Liver (tissue), 9 donors: ENCODE results near the gene STKLD1. TPM values are rescaled to one million over a fixed set of nuclear protein-coding genes. Genes with fewer than 3 reads are reported as not detected.

ENCODE experiments used
- DNase-seq: peaks from one replicate; pipeline ENCODE4 v3.0.0-alpha.2; 2017; ENCODE audit warnings: low spot score
- H3K27ac ChIP-seq, 2 donors: one replicate each; pipeline ENCODE4 v1.7.0; 2013; ENCODE audit warnings: inconsistent platforms in 2 of 2, low read length in 2 of 2, control low read depth in 1 of 2, low read depth in 1 of 2, mild to moderate bottlenecking in 1 of 2
- H3K27me3 ChIP-seq, 4 donors: one replicate each; pipeline versions ENCODE4 v1.6.1 to v1.7.0; 2013; ENCODE audit warnings: low read length in 3 of 4, inconsistent platforms in 1 of 4, mild to moderate bottlenecking in 1 of 4, moderate library complexity in 1 of 4; ENCODE audit not compliant: control insufficient read depth in 4 of 4, insufficient read depth in 4 of 4
- H3K36me3 ChIP-seq, 4 donors: one replicate each; pipeline versions ENCODE4 v1.6.1 to v1.7.0; 2013; ENCODE audit warnings: low read length in 3 of 4, mild to moderate bottlenecking in 3 of 4, low read depth in 1 of 4, moderate library complexity in 1 of 4; ENCODE audit not compliant: control insufficient read depth in 4 of 4, insufficient read depth in 3 of 4
- H3K4me1 ChIP-seq, 4 donors: one replicate each; pipeline versions ENCODE4 v1.6.1 to v1.7.0; 2013; ENCODE audit warnings: low read length in 3 of 4, mild to moderate bottlenecking in 3 of 4, moderate library complexity in 1 of 4; ENCODE audit not compliant: control insufficient read depth in 4 of 4, insufficient read depth in 4 of 4
- H3K4me3 ChIP-seq, 3 donors: one replicate each; pipeline versions ENCODE4 v1.6.1 to v1.7.0; 2013; ENCODE audit warnings: low read length in 3 of 3, control low read depth in 1 of 3, low read depth in 1 of 3, mild to moderate bottlenecking in 1 of 3
- H3K9ac ChIP-seq, 2 donors: one replicate each; pipeline ENCODE4 v1.7.0; 2013; ENCODE audit warnings: low read length in 2 of 2, mild to moderate bottlenecking in 2 of 2, moderate library complexity in 2 of 2, control low read depth in 1 of 2, low read depth in 1 of 2
- H3K9me3 ChIP-seq, 4 donors: one replicate each; pipeline versions ENCODE4 v1.6.1 to v1.7.0; 2013; ENCODE audit warnings: low read length in 3 of 4; ENCODE audit not compliant: control insufficient read depth in 4 of 4
- FOXA1 ChIP-seq: IDR thresholded peaks from 2 replicates; pipeline ENCODE4 v1.6.1; 2016; ENCODE audit warnings: antibody characterized with exemption
- FOXA2 ChIP-seq: IDR thresholded peaks from 2 replicates; pipeline ENCODE4 v1.6.1; 2016; ENCODE audit warnings: antibody characterized with exemption
- GABPA ChIP-seq, 2 donors: IDR thresholded peaks in 1 of 2; conservative IDR thresholded peaks in 1 of 2; 2 replicates each; pipeline ENCODE4 v1.6.1; 2016; ENCODE audit warnings: antibody characterized with exemption in 2 of 2, mild to moderate bottlenecking in 1 of 2, moderate library complexity in 1 of 2
- HNF4A ChIP-seq, 2 donors: conservative IDR thresholded peaks; 2 replicates each; pipeline ENCODE4 v1.6.1; 2016; ENCODE audit warnings: antibody characterized with exemption in 2 of 2, mild to moderate bottlenecking in 2 of 2
- JUND ChIP-seq, 2 donors: IDR thresholded peaks; 2 replicates each; pipeline ENCODE4 v1.6.1; 2016; ENCODE audit warnings: antibody characterized with exemption in 2 of 2
- MAX ChIP-seq: IDR thresholded peaks from 2 replicates; pipeline ENCODE4 v1.6.1; 2016; ENCODE audit warnings: antibody characterized with exemption
- NR2F2 ChIP-seq: IDR thresholded peaks from 2 replicates; pipeline ENCODE4 v1.6.1; 2016; ENCODE audit warnings: antibody characterized with exemption
- REST ChIP-seq: IDR thresholded peaks from 2 replicates; pipeline ENCODE4 v1.6.1; 2016; ENCODE audit warnings: antibody characterized with exemption, mild to moderate bottlenecking
- SP1 ChIP-seq: IDR thresholded peaks from 2 replicates; pipeline ENCODE4 v1.6.1; 2018; ENCODE audit warnings: antibody characterized with exemption, mild to moderate bottlenecking
- ZBTB33 ChIP-seq: IDR thresholded peaks from 2 replicates; pipeline ENCODE4 v1.6.1; 2016; ENCODE audit warnings: antibody characterized with exemption
- WGBS: extraction: QIAGEN DNeasy Blood & Tissue Kit; methylation state at CpG from one replicate; pipeline ENCODE4 v1.1.7; 2013; 5-methylcytosine and 5-hydroxymethylcytosine counted together
- polyA plus RNA-seq, 2 donors: library from polyadenylated mRNA; stranded (reverse) in 1 of 2; unstranded in 1 of 2; fragments of 200-250 nt in 1 of 2; fragments of >200 nt in 1 of 2; fragmentation: Nextera tagmentation in 1 of 2; extraction: Ambion mirVana in 1 of 2; gene quantifications; one replicate each; pipeline versions ENCODE4 v1.2.1 to v1.2.3, GENCODE V29; 2013 to 2015
- total RNA-seq, 2 donors: library from RNA; depleted of rRNA; stranded (reverse); fragments of >200 nt; gene quantifications; one replicate each; pipeline ENCODE4 v1.2.3, GENCODE V29; 2014
- donor health status: healthy.
- donor health status: healthy.
- donor health status: healthy.
- donor health status: healthy.
- donor health status: healthy.

STKLD1 gene
- total and polyA plus RNA-seq, 4 donors, result 0.25 to 0.85 (median 0.33) TPM

GRCh38 chr9:133347985-133348717 is 28.0 kb upstream of the STKLD1 start, which contains the start of the genes MED22 and RPL7A (continued):
- peak; percentile 86 for TF ChIP-seq REST

GRCh38 chr9:133348718-133349573 is 27.2 kb upstream of the STKLD1 start:
- Histone ChIP-seq H3K27me3 (no peaks in the 10 kb centered on the region), H3K4me3 (peak overlapping the region; percentile 72 to 91 (median 85)), H3K9me3 (no peaks in the 10 kb centered on the region), H3K36me3 (peaks cover 6 to 53% (median 26%) of the 10 kb centered on the region in 4 donors), H3K4me1 (peaks cover 4 to 25% (median 13%) of the 10 kb centered on the region in 4 donors), H3K9ac (peak overlapping the region; percentile 79 to 95), H3K27ac (peak overlapping the region; percentile 81 to 85)
- TF ChIP-seq MAX (no peak), JUND (IDR thresholded peaks at IDR 0.05) (no peak), REST (no peak), HNF4A (conservative IDR thresholded peaks at IDR 0.05) (no peak), FOXA1 (no peak), NR2F2 (no peak), ZBTB33 (no peak), SP1 (no peak), FOXA2 (no peak), GABPA (IDR thresholded peaks at IDR 0.05 in 1 of 2, conservative IDR thresholded peaks at IDR 0.05 in 1 of 2) (no peak)
- no peak for DNase-seq
- 19% methylated on average over 25 of the region's 25 CpGs for WGBS
